ENCODE results near the gene NOTCH2.
"Not testable (repeated sequence)": the region's sequence is repeated elsewhere in the genome, so short reads cannot be mapped to it uniquely, and the experiment has no call there.

NOTCH2 gene

DNA sequence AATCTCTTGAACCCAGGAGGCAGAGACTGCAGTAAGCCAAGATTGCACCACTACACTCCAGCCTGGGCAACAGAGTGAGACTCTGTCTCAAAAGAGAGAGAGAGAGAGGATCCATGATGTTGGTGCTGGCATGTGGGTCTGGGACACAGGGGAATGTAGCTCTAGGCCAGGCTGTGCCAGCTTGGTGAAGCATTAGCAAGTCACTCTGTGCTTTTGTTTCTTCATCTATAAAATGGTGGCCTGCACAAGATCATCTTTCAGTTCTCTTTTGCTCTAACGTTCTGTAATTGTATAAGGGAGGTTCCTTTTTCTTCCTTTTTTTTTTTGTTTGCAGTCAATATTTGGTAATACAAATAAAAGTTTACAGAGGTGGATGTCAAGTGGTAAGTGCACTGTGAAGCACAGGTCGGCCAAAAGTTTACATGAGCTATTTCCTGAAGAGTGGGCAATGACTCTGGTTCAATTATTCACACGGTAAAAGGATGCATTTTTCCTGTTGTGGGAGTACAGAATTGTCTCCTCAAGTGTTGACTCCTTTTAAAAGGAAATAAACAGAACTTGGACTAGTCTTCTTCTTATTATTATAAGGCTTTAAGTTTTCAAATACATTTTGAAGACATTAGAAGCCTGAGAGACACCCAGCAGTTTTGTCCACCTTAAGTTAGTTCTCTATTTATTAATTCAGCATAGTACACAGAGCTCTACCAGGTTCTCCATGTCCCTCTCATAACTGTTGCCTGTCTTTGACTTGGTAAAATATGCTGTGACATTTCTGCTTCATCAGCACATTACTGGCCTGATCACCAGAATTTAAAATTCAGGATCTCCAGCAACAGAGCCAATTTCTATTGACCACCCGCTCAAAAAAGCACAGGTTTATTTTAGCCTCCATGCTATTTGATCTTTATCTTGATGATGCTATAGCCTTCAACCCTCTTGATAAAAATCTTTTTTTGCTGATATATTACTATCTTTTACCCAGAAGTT, 23.1 kb upstream of the NOTCH2 start:
- in situ Hi-C loops (cut with HindIII; ENCODE audit: low pct_unique_long_range_greater_than_20kb, low sequenced_read_pairs): not testable (repeated sequence)

DNA sequence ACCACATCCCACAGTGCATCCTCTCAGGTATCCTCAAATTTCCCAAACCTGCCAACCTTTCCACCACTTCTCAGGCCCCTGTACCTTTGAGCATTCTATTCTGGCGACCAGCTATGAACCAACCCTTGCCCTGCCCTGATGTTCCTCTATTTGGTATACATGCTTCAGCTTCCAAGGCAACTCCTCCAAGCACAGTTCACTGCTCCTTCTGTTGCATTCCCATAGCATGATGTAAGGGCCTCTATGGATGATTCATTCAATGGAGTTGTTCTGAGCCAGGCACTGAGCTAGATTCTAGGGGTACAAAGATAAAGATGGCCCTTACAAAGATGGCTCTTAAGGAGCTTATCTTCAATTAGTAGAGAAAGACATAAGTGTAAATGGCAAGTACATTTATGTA, 21.4 kb upstream of the NOTCH2 start:
- in situ Hi-C loops (cut with HindIII; ENCODE audit: low pct_unique_long_range_greater_than_20kb, low sequenced_read_pairs); DNase-seq (ENCODE audit: low read depth in 1 of 2, low spot score in 1 of 2): not testable (repeated sequence)

More for the DNA sequence above, 23.1 kb upstream of the NOTCH2 start:
- not testable (repeated sequence) for DNase-seq (ENCODE audit: low read depth in 1 of 2, low spot score in 1 of 2)

DNA sequence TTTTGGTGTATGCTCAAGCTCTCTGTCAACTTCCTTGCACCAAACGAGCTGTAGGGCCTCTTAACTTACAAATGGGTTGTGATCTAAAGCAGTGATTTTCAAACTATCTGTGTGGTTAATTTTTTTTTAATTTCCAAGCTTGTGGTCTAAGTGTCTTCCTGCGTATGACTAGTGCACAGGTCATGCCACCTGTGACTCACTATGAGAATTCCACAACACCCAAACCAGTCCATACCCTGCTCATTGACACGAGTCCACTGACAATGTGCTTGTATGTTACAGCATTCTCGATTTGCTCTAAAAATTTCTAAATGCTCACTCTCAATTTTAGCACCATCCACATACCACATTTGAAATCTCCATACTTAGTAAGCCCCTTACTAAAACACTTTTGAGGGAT, 18.5 kb upstream of the NOTCH2 start:
- DNase-seq (ENCODE audit: low read depth in 1 of 2, low spot score in 1 of 2); in situ Hi-C loops (cut with HindIII; ENCODE audit: low pct_unique_long_range_greater_than_20kb, low sequenced_read_pairs): not testable (repeated sequence)

DNA sequence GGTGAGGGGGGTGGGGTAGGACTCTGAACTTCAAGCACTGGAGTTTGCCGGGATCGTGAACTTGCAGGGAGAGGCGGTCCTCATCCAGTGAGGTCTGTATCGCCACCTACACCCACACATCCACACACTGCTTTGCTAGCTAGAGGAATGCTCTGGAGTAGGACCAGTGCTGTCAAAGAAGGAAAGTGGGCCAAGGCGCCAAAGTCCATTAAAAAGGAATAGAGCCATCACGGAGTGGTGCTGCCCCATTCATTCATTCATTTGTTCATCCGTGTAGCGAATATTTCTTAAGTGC, 405 bp upstream of the NOTCH2 start:
- DNase-seq (ENCODE audit: low read depth in 1 of 2, low spot score in 1 of 2); in situ Hi-C loops (cut with HindIII; ENCODE audit: low pct_unique_long_range_greater_than_20kb, low sequenced_read_pairs): not testable (repeated sequence)

DNA sequence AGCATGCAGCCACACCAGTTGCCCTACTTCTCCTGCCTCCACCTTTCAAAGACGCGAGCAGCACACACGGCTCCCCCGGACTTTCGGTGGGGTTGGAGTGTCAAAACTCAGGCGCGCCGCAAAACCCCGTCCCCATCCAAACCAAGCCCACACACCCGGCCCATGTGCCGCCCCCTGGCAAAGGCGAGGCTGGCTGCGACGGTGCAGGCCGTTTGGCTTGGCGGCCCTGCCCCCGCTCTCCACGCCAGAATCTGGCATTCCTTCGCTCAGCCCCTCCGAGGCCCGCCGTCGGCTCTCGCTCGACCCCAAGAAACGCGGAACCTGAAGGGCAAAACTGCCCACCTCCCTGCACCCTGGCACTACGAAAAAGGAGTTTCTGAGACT, 787 bp downstream of the NOTCH2 start:
- DNase-seq (ENCODE audit: low read depth in 1 of 2, low spot score in 1 of 2); in situ Hi-C loops (cut with HindIII; ENCODE audit: low pct_unique_long_range_greater_than_20kb, low sequenced_read_pairs): not testable (repeated sequence)

DNA sequence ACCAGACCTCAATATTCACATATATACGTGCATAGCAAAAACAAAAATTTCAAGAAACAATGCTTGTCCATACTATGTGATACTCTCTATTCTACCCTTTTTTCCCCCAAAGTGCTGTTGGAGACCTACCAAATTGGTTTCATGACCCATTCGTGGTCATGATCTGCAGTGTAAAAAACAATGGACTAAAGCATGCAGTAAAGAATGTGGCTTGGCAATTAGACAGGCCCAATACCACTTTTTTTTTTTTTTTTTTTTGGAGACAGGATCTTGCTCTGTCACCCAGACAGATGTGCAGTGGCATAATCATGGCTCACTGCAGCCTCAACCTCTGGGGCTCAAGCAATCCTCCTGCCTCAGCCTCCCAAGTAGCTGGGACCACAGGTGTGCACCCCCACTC, 21.3 kb downstream of the NOTCH2 start:
- in situ Hi-C loops (cut with HindIII; ENCODE audit: low pct_unique_long_range_greater_than_20kb, low sequenced_read_pairs); DNase-seq (ENCODE audit: low read depth in 1 of 2, low spot score in 1 of 2): not testable (repeated sequence)

DNA sequence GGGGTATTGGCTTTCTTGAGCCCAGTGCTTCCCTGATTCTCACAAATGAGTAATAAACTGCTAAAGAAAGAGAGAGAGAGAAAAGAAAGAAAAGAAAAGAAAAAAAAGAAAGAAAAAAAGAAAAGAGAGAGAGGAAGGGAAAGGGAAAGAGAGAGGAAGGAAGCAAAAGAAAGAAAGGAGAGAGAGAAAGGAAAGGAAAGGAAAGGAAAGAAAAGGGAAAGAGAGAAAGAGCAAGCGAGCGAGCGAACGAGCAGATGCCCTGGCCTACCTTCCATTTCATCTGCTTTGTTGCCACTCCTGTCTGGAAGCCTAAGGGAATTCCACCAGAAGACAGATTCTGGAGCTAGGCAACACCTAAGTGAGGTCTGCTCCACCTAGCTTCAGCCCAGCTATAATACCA, 27.7 kb downstream of the NOTCH2 start:
- DNase-seq (ENCODE audit: low read depth in 1 of 2, low spot score in 1 of 2); in situ Hi-C loops (cut with HindIII; ENCODE audit: low pct_unique_long_range_greater_than_20kb, low sequenced_read_pairs): not testable (repeated sequence)

DNA sequence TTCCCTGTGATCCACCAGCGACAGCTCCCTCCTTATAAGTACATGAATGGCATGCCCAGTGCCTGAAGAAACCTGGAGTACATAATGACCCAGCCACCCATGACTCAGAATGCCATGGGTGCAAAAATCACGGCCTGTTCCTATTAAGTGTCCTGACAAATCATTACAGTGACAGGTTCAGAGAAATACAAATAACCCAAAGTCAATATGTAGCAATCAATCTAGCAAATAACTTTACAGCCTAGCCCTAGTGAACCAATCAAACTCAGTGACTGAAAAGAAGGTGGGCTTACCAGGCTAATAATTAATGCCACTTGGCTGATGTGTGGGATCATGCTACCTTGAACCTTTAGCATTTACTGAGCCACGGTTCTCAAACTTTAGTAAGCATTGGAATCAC, 37.2 kb downstream of the NOTCH2 start:
- DNase-seq (ENCODE audit: low read depth in 1 of 2, low spot score in 1 of 2); in situ Hi-C loops (cut with HindIII; ENCODE audit: low pct_unique_long_range_greater_than_20kb, low sequenced_read_pairs): not testable (repeated sequence)

DNA sequence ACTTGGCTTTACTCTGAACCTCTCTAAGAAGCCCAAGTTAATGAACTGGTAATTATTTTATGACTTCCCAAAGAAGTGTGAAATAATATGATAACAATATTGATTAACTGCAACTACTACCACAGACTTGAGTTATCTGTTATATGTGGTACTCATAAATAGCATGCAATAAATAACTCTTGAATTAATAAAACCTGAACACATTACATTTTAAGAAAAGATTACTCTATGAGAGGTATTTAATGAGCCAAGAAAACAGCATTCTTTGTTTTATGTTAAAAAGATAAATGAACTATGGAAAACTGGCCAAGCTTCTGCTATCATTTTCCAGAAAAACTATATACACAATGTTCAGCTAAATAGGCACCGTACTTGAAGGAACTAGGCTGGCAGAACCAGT, 45.7 kb downstream of the NOTCH2 start:
- DNase-seq (ENCODE audit: low read depth in 1 of 2, low spot score in 1 of 2); in situ Hi-C loops (cut with HindIII; ENCODE audit: low pct_unique_long_range_greater_than_20kb, low sequenced_read_pairs): not testable (repeated sequence)

DNA sequence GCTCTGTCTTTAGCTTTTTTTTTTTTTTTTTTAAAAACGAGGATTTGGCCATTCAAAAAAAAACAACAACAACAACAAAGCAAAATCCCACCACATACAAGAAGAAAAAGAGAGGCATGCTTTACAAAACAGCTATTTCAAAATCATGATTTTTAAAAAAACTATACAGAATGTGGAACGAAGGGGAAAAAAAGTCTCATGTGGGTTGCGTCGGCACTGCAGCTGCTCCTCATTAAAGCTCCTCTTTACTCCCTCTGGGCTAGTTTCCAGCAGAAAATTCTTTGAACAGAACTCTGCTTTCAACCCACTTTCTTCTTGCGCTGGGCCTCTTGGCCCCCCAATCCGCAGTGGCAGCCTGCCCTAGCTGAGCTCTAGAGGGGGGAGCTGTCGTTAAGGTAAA, 54.5 kb downstream of the NOTCH2 start:
- in situ Hi-C loops (cut with HindIII; ENCODE audit: low pct_unique_long_range_greater_than_20kb, low sequenced_read_pairs); DNase-seq (ENCODE audit: low read depth in 1 of 2, low spot score in 1 of 2): not testable (repeated sequence)

DNA sequence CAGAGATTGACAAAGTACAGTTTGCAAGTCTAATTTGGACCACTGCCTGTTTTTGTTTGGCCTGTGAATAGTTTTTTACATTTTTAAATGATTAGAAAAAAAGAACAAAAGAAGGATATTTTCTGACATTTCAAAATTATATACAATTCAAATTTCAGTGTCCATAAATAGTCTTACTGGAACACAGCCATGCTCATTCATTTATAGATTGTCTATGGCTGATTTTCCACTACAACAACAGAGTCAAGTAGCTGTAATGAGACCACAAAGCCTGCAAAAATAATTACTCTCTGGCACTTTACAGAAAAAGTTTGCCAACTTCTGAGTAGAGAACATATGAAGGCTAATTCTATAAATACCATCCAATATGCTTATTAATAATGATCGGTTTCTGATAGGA, 61.1 kb downstream of the NOTCH2 start:
- DNase-seq (ENCODE audit: low read depth in 1 of 2, low spot score in 1 of 2); in situ Hi-C loops (cut with HindIII; ENCODE audit: low pct_unique_long_range_greater_than_20kb, low sequenced_read_pairs): not testable (repeated sequence)

DNA sequence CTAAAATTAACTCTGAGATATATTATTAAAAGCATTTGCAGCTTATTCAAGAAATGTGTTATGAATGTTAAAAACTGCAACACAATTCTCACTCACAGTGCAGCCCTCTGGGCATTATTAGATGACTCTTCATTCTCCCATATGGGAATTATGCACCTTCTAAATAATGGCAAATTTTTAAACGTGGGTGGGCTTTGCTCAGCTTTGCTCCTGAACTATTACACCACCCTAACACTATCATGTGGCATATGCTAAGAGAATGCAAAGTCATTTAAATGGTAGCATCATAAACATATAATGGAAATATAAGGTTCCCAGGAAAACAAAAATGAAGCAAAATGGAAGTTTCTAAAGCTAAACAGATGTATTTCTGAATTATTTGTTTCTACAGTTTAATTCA, 61.6 kb downstream of the NOTCH2 start:
- DNase-seq (ENCODE audit: low read depth in 1 of 2, low spot score in 1 of 2); in situ Hi-C loops (cut with HindIII; ENCODE audit: low pct_unique_long_range_greater_than_20kb, low sequenced_read_pairs): not testable (repeated sequence)

DNA sequence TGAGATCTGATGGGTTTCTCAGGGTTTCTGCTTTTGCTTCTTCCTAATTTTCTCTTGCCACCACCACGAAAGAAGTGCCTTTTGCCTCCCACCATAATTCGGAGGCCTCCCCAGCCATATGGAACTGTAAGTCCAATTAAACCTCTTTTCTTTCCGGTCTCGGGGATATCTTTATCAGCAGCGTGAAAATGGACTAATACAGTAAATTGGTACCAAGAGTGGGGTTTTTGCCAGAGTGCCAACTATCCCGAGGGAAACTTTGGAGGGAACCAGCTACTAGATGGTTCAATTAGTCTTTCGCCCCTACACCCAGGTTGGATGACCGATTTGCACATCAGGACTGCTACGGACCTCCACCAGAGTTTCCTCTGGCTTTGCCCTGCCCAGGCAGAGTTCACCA, 68.4 kb downstream of the NOTCH2 start:
- in situ Hi-C loops (cut with HindIII; ENCODE audit: low pct_unique_long_range_greater_than_20kb, low sequenced_read_pairs): not testable (repeated sequence)

DNA sequence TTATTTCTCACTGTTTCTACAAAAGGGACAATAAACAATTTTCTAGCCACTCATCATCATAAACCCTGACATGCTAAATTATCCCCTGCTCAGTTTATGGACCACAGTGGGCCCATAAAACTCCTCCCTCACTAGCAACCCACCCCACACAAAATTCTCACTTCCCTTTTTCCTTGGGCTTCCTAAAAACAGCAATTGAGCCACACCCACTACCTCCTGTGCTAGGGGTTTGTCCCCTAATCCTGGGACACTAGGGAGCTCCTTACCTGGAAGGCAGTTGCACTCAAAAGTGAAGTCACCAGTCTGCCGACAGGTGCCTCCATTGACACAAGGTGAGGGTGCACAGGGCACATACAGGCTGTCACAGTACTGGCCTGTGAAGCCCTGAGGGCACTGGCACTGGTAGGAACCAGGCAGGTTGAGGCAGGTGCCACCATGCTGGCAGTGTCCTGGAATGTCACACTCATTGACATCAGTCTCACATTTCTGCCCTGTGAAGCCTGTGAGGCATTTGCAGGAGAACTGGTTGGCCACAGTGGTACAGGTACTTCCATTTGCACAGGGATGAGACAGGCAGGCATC, 72.6 kb downstream of the NOTCH2 start:
- DNase-seq (ENCODE audit: low read depth in 1 of 2, low spot score in 1 of 2): peak in 1 of 2 experiments; percentile 88
- in situ Hi-C loops (cut with HindIII; ENCODE audit: low pct_unique_long_range_greater_than_20kb, low sequenced_read_pairs): not testable (repeated sequence)

More for the DNA sequence above, 68.4 kb downstream of the NOTCH2 start:
- DNase-seq (ENCODE audit: low read depth in 1 of 2, low spot score in 1 of 2): not testable (repeated sequence)

DNA sequence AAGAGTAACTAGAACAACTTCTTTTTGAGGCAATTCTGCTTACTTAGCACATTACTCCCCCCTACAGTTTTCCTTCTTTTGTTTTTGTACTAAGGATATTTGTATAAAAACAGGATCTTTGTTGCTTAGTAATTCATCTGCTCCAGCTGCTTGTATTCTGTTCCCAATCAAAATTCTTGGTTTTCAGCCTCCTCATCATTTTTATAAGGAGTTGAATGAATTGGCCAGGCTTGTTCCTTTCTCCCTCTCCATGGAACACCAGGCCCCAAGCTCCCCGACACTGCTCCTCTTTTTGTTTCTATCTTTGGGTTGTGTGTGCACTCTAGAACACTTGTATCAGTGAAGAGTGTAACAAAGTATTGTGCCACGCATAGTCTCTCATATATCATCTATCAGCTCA, 73.5 kb downstream of the NOTCH2 start:
- in situ Hi-C loops (cut with HindIII; ENCODE audit: low pct_unique_long_range_greater_than_20kb, low sequenced_read_pairs); DNase-seq (ENCODE audit: low read depth in 1 of 2, low spot score in 1 of 2): not testable (repeated sequence)

Data from T47D (cell line).